Duodenal mucosa (tissue), 2 donors: ENCODE data around the gene LRRC38.

Source experiments
- H3K27ac ChIP-seq: one replicate; pipeline ENCODE4 v1.7.0; 2013; ENCODE audit warnings: low read depth, low read length
- H3K27me3 ChIP-seq, 2 donors: one replicate each; pipeline ENCODE4 v1.7.0; 2013; ENCODE audit warnings: low read length in 2 of 2, control low read depth in 1 of 2; ENCODE audit not compliant: insufficient read depth in 2 of 2, control insufficient read depth in 1 of 2
- H3K36me3 ChIP-seq, 2 donors: one replicate each; pipeline ENCODE4 v1.7.0; 2013; ENCODE audit warnings: low read length in 2 of 2, control low read depth in 1 of 2; ENCODE audit not compliant: insufficient read depth in 2 of 2, control insufficient read depth in 1 of 2
- H3K4me1 ChIP-seq, 2 donors: one replicate each; pipeline ENCODE4 v1.7.0; 2013; ENCODE audit warnings: low read length in 2 of 2, control low read depth in 1 of 2; ENCODE audit not compliant: insufficient read depth in 2 of 2, control insufficient read depth in 1 of 2
- H3K4me3 ChIP-seq, 2 donors: one replicate each; pipeline ENCODE4 v1.7.0; 2013; ENCODE audit warnings: low read length in 2 of 2, low read depth in 1 of 2
- H3K9ac ChIP-seq, 2 donors: one replicate each; pipeline ENCODE4 v1.7.0; 2013; ENCODE audit warnings: low read length in 2 of 2, low read depth in 1 of 2
- H3K9me3 ChIP-seq, 2 donors: one replicate each; pipeline ENCODE4 v1.7.0; 2013; ENCODE audit warnings: low read length in 2 of 2, control low read depth in 1 of 2; ENCODE audit not compliant: control insufficient read depth in 1 of 2

LRRC38 gene

GRCh38 chr1:13479171-13479856, 34.5 kb downstream of the LRRC38 start:
- Histone ChIP-seq H3K36me3 (no peaks in the 10 kb centered on the region), H3K4me3 (no peak overlapping the region), H3K27me3 (no peaks in the 10 kb centered on the region), H3K9me3 (peaks cover 0 to 4% of the 10 kb centered on the region in 2 donors), H3K9ac (no peak overlapping the region), H3K27ac (no peak overlapping the region), H3K4me1 (no peaks in the 10 kb centered on the region)

DNA sequence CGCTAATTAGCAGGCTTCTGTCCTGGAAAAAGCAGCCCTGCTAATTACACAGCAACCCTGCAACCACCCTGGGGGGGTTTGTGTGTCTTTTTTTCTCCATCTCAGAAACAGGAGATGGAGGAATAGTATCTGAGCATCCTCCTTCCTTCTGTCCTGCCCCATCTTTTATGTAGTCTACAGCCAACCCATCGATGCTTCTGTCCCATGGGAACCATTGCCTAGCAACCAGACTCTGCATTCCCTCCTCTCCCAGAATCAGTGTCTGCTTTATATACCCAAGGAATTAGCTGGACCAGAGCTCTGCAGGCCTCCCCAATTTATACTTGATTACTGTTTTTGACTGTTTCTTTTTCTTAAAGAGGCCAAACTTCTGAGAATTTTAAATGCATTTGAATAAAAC, 35.1 kb downstream of the LRRC38 start:
- Histone ChIP-seq H3K36me3 (no peaks in the 10 kb centered on the region), H3K9ac (no peak overlapping the region), H3K27me3 (no peaks in the 10 kb centered on the region), H3K27ac (no peak overlapping the region), H3K4me3 (no peak overlapping the region), H3K4me1 (no peaks in the 10 kb centered on the region), H3K9me3 (peaks cover 0 to 4% of the 10 kb centered on the region in 2 donors)

- no peaks in the 10 kb centered on the region for H3K36me3 ChIP-seq
- H3K9me3 ChIP-seq, result no peaks in the 10 kb centered on the region
- no peak overlapping the region for H3K27ac ChIP-seq
- no peaks in the 10 kb centered on the region for H3K4me1 ChIP-seq
- H3K4me3 ChIP-seq, result no peak overlapping the region
- no peak overlapping the region for H3K9ac ChIP-seq
- no peaks in the 10 kb centered on the region for H3K27me3 ChIP-seq
Measured at GRCh38 chr1:13469343-13469742, 44.5 kb downstream of the LRRC38 start.

GRCh38 chr1:13465515-13465914, 48.3 kb downstream of the LRRC38 start:
- no peaks in the 10 kb centered on the region for H3K36me3 ChIP-seq
- no peaks in the 10 kb centered on the region for H3K27me3 ChIP-seq
- H3K9me3 ChIP-seq, result no peaks in the 10 kb centered on the region
- no peak overlapping the region for H3K9ac ChIP-seq
- H3K27ac ChIP-seq, result no peak overlapping the region
- H3K4me3 ChIP-seq, result no peak overlapping the region
- no peaks in the 10 kb centered on the region for H3K4me1 ChIP-seq

GRCh38 chr1:13462682-13463081, 51.1 kb downstream of the LRRC38 start:
- Histone ChIP-seq H3K36me3 (no peaks in the 10 kb centered on the region), H3K27me3 (no peaks in the 10 kb centered on the region), H3K9me3 (no peaks in the 10 kb centered on the region), H3K4me1 (no peaks in the 10 kb centered on the region), H3K27ac (no peak overlapping the region), H3K4me3 (no peak overlapping the region), H3K9ac (no peak overlapping the region)

DNA sequence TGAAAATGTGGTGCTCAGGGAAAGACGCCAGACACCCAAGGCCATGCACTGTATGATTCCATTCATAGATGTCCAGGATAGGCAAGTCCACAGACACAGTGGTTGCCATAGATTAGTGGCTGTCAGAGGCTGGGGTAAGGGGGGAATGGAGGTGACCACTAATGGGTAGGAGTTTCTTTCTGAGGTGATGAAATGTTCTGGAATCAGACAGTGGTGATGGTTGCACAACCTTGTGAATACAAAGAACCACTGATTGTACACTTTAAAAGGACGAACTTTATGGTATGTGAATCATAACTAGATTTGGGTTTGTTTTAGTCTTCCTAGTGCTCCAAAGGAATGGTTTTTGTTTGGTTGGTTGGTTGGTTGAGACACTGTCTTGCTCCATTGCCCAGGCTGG, 51.8 kb downstream of the LRRC38 start:
- H3K9ac ChIP-seq, result no peak overlapping the region
- H3K4me3 ChIP-seq, result no peak overlapping the region
- H3K27me3 ChIP-seq, result no peaks in the 10 kb centered on the region
- H3K27ac ChIP-seq, result no peak overlapping the region
- H3K9me3 ChIP-seq, result no peaks in the 10 kb centered on the region
- no peaks in the 10 kb centered on the region for H3K36me3 ChIP-seq
- no peaks in the 10 kb centered on the region for H3K4me1 ChIP-seq

- Histone ChIP-seq H3K27ac (no peak overlapping the region), H3K27me3 (no peaks in the 10 kb centered on the region), H3K4me3 (no peak overlapping the region)
Measured at GRCh38 chr1:13456904-13457532, 56.8 kb downstream of the LRRC38 start.

GRCh38 chr1:13451399-13451965, 62.3 kb downstream of the LRRC38 start:
- Histone ChIP-seq H3K36me3 (no peaks in the 10 kb centered on the region), H3K4me1 (no peaks in the 10 kb centered on the region), H3K4me3 (no peak overlapping the region), H3K9me3 (no peaks in the 10 kb centered on the region), H3K27me3 (no peaks in the 10 kb centered on the region), H3K27ac (no peak overlapping the region), H3K9ac (no peak overlapping the region)

More at GRCh38 chr1:13456904-13457532, 56.8 kb downstream of the LRRC38 start:
- Histone ChIP-seq H3K9me3 (no peaks in the 10 kb centered on the region), H3K4me1 (no peaks in the 10 kb centered on the region), H3K36me3 (no peaks in the 10 kb centered on the region), H3K9ac (no peak overlapping the region)

- Histone ChIP-seq H3K9ac (no peak overlapping the region), H3K27ac (no peak overlapping the region), H3K36me3 (no peaks in the 10 kb centered on the region), H3K4me1 (no peaks in the 10 kb centered on the region), H3K27me3 (no peaks in the 10 kb centered on the region), H3K9me3 (no peaks in the 10 kb centered on the region), H3K4me3 (no peak overlapping the region)
Measured at GRCh38 chr1:13450204-13450603, 63.6 kb downstream of the LRRC38 start.

GRCh38 chr1:13443335-13443979, 70.3 kb downstream of the LRRC38 start:
- Histone ChIP-seq H3K4me3 (no peak overlapping the region), H3K9me3 (no peaks in the 10 kb centered on the region), H3K27ac (no peak overlapping the region), H3K4me1 (no peaks in the 10 kb centered on the region), H3K36me3 (no peaks in the 10 kb centered on the region), H3K9ac (no peak overlapping the region), H3K27me3 (no peaks in the 10 kb centered on the region)
